OCI-LY3 (cell line): ENCODE data around the gene ETHE1.
A peak's percentile ranks its signal among the peaks of the same experiment; 100 is the strongest.

Experiments used
- CTCF ChIP-seq: fragments of 200-600, 300-600 bp; sonication (generic); IDR thresholded peaks from 2 replicates; pipeline ENCODE4 v1.5.1; 2014; ENCODE audit warnings: antibody characterized with exemption, low read length, low read depth
- EZH2phosphoT487 ChIP-seq: fragments of 200-600 bp; shearing (Covaris generic); IDR thresholded peaks from 2 replicates; pipeline ENCODE4 v1.6.1; 2018; ENCODE audit warnings: antibody characterized with exemption, mixed run types, low read depth

- peak; percentile 29 for TF ChIP-seq CTCF
- TF ChIP-seq EZH2phosphoT487, result no peak
Measured at GRCh38 chr19:43527860-43528622, 1.0 kb upstream of the ETHE1 start.
